22Rv1 (cell line): ENCODE data around the gene TMEM61.

ENCODE experiments used
- CTCF ChIP-seq: fragments of 450-650 bp; IDR thresholded peaks from 2 replicates; pipeline ENCODE4 v1.5.1; 2017; ENCODE audit warnings: mild to moderate bottlenecking
- ZFX ChIP-seq: fragments of 450-650 bp; IDR thresholded peaks from 2 replicates; pipeline ENCODE4 v1.6.1; 2017; ENCODE audit warnings: antibody characterized with exemption, borderline replicate concordance

- TF ChIP-seq CTCF (no peak), ZFX (no peak)
Measured at GRCh38 chr1:55005351-55006140, 25.1 kb downstream of the TMEM61 start.
